Kasumi-1 (cell line): ENCODE measurements around the gene RBM33.
"Not testable (repeated sequence)": the region's sequence is repeated elsewhere in the genome, so short reads cannot be mapped to it uniquely, and the experiment has no call there.

ENCODE experiments used
- DNase-seq, 2 experiments: peaks; one replicate each; lab custom pipeline; 2025; lab: John Stamatoyannopoulos, UW

RBM33 gene

GRCh38 chr7:155690655-155691054, 46.2 kb downstream of the RBM33 start:
- DNase-seq: not testable (repeated sequence)

GRCh38 chr7:155692317-155692716, 47.9 kb downstream of the RBM33 start:
- no peak for DNase-seq

- no peak for DNase-seq
Observed at GRCh38 chr7:155693826-155694225, 49.4 kb downstream of the RBM33 start.

- DNase-seq: no peak
Observed at GRCh38 chr7:155694851-155695250, 50.4 kb downstream of the RBM33 start.

- no peak for DNase-seq
Observed at GRCh38 chr7:155696747-155697146, 52.3 kb downstream of the RBM33 start.

- DNase-seq: no peak
Observed at GRCh38 chr7:155698633-155699032, 54.2 kb downstream of the RBM33 start.

GRCh38 chr7:155699180-155699579, 54.7 kb downstream of the RBM33 start:
- no peak for DNase-seq

- no peak for DNase-seq
Observed at GRCh38 chr7:155700847-155701246, 56.4 kb downstream of the RBM33 start.

GRCh38 chr7:155701972-155702544, 57.6 kb downstream of the RBM33 start:
- no peak for DNase-seq

GRCh38 chr7:155702616-155703015, 58.2 kb downstream of the RBM33 start:
- no peak for DNase-seq

- DNase-seq: no peak
Observed at GRCh38 chr7:155705623-155706360, 61.3 kb downstream of the RBM33 start.

GRCh38 chr7:155706376-155706775, 61.9 kb downstream of the RBM33 start:
- DNase-seq: no peak

GRCh38 chr7:155709453-155709852, 65.0 kb downstream of the RBM33 start:
- no peak for DNase-seq

- no peak for DNase-seq
Observed at GRCh38 chr7:155710031-155710430, 65.6 kb downstream of the RBM33 start.

- no peak for DNase-seq
Observed at GRCh38 chr7:155710530-155710929, 66.1 kb downstream of the RBM33 start.

- DNase-seq: no peak
Observed at GRCh38 chr7:155711081-155711480, 66.6 kb downstream of the RBM33 start.

- DNase-seq: no peak
Observed at GRCh38 chr7:155713384-155713783, 68.9 kb downstream of the RBM33 start.

GRCh38 chr7:155714702-155715101, 70.2 kb downstream of the RBM33 start:
- no peak for DNase-seq

- no peak for DNase-seq
Observed at GRCh38 chr7:155715111-155715805, 70.8 kb downstream of the RBM33 start.

GRCh38 chr7:155717010-155717744, 72.7 kb downstream of the RBM33 start:
- no peak for DNase-seq

- DNase-seq: no peak
Observed at GRCh38 chr7:155721056-155721455, 76.6 kb downstream of the RBM33 start.

- DNase-seq: peak in 1 of 2 experiments; percentile 21
Observed at GRCh38 chr7:155722118-155722517, 77.7 kb downstream of the RBM33 start.

GRCh38 chr7:155722936-155723335, 78.5 kb downstream of the RBM33 start:
- DNase-seq: no peak
